GM12872 (cell line): ENCODE data around the gene CPA2.

ENCODE experiments used
- TF ChIP-seq, protein P1 (sequence below): IDR thresholded peaks from 3 replicates; pipeline ENCODE4 v1.5.1; 2011; ENCODE audit warnings: low read depth, mild to moderate bottlenecking, low read length, moderate library complexity; ENCODE audit not compliant: insufficient read depth

CPA2 gene

GRCh38 chr7:130275826-130276297 lies 9.2 kb downstream of the CPA2 start:
- TF ChIP-seq, protein P1, sequence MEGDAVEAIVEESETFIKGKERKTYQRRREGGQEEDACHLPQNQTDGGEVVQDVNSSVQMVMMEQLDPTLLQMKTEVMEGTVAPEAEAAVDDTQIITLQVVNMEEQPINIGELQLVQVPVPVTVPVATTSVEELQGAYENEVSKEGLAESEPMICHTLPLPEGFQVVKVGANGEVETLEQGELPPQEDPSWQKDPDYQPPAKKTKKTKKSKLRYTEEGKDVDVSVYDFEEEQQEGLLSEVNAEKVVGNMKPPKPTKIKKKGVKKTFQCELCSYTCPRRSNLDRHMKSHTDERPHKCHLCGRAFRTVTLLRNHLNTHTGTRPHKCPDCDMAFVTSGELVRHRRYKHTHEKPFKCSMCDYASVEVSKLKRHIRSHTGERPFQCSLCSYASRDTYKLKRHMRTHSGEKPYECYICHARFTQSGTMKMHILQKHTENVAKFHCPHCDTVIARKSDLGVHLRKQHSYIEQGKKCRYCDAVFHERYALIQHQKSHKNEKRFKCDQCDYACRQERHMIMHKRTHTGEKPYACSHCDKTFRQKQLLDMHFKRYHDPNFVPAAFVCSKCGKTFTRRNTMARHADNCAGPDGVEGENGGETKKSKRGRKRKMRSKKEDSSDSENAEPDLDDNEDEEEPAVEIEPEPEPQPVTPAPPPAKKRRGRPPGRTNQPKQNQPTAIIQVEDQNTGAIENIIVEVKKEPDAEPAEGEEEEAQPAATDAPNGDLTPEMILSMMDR, result no peak

DNA sequence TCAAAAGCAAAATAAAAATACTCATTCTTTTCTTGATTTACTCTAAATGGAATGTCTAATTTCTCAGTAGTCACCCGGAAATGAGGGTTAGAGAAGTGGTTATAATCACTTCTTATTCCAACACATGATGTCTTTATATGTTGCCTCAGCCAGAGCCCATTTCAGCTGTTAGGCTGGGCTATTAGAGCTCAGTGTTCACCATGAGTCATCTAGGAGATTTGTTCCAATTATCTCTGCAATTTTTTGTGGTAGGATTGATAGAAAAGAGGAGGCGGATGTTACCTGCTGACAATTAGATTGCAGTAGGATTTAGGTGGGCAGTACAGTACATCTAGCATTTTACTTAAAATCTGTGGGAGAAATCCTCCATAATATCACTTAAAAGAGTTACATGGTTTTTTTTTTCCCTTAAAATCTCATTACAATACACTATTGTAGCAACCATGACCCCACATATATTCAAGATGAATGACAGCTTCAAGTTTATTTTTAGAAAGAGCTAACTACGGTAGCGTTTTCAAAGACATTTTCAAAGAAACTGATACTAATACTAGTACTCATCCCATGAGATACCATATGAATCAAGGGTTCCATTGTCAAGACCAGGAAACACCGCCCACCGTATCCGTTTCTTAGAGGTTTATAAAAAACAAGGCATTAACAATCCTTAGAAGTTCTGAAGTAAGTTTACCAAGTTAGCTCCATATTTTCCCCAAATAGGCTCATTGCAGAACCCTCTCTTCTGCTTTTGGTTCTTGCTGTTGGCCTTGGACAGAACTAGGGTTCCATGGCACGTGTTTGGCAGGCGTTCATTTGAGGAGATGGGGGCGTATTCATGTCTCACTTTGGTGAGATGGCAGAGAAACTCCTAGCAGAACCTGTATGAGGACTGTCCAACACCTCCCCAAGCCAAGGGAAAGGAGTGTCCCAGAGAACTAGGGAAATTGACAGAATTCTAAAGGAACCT lies 10.4 kb downstream of the CPA2 start:
- TF ChIP-seq, protein P1, result no peak

GRCh38 chr7:130277763-130278643 lies 11.3 kb downstream of the CPA2 start:
- TF ChIP-seq, protein P1, result no peak

GRCh38 chr7:130278860-130279259 lies 12.2 kb downstream of the CPA2 start:
- TF ChIP-seq, protein P1, result no peak

GRCh38 chr7:130279286-130279685 lies 12.6 kb downstream of the CPA2 start:
- TF ChIP-seq, protein P1, result no peak

- TF ChIP-seq, protein P1, result no peak
Observed at GRCh38 chr7:130279906-130280305, 13.2 kb downstream of the CPA2 start.

- TF ChIP-seq, protein P1, result no peak
Observed at GRCh38 chr7:130281260-130281659, 14.6 kb downstream of the CPA2 start.
